Heart right ventricle (tissue), 16 donors: Measurements from ENCODE around the gene HIRA. TPM values are rescaled to one million over a fixed set of nuclear protein-coding genes. Genes with fewer than 3 reads are reported as not detected.

Source experiments
- ATAC-seq, 8 donors: fragments of 200-7000 bp; cut with Tn5 transposase; one replicate each; pipeline ENCODE4 v1.9.1; 2020; ENCODE audit warnings: mild to moderate bottlenecking in 8 of 8, moderate library complexity in 8 of 8, moderate number of reproducible peaks in 1 of 8
- DNase-seq, 2 donors: peaks; one replicate each; pipeline ENCODE4 v3.0.0-alpha.2; 2020
- H3K27ac ChIP-seq, 10 donors: fragments of 200-600 bp; sonication (generic) in 2 of 10; one replicate each; pipeline versions ENCODE4 v1.5.0 to v1.8.0; 2020 to 2022; ENCODE audit warnings: mild to moderate bottlenecking in 3 of 10
- H3K27me3 ChIP-seq, 7 donors: fragments of 200-600 bp; one replicate each; pipeline ENCODE4 v1.8.0; 2021 to 2022; ENCODE audit warnings: mild to moderate bottlenecking in 2 of 7
- H3K36me3 ChIP-seq, 9 donors: fragments of 200-600 bp; sonication (generic) in 1 of 9; one replicate each; pipeline versions ENCODE4 v1.5.0 to v1.8.0; 2020 to 2022; ENCODE audit warnings: mild to moderate bottlenecking in 2 of 9
- H3K4me1 ChIP-seq, 9 donors: fragments of 200-600 bp; sonication (generic) in 1 of 9; one replicate each; pipeline versions ENCODE4 v1.5.0 to v1.8.0; 2020 to 2022; ENCODE audit warnings: mild to moderate bottlenecking in 4 of 9
- H3K4me3 ChIP-seq, 10 donors: fragments of 200-600 bp; sonication (generic) in 2 of 10; one replicate each; pipeline versions ENCODE4 v1.5.0 to v1.8.0; 2020 to 2022; ENCODE audit warnings: mild to moderate bottlenecking in 7 of 10, moderate library complexity in 2 of 10
- H3K9me3 ChIP-seq, 11 donors: fragments of 200-600 bp in 10 of 11; sonication (generic) in 2 of 11; one replicate each; pipeline versions ENCODE4 v1.5.0 to v1.8.0; 2013 to 2022; ENCODE audit warnings: mild to moderate bottlenecking in 2 of 11, control low read depth in 1 of 11, moderate library complexity in 1 of 11
- WGBS, 2 donors: extraction: QIAGEN DNeasy Blood & Tissue Kit; methylation state at CpG; one replicate each; pipeline ENCODE4 v1.1.7; 2013; ENCODE audit warnings: inconsistent platforms in 1 of 2; 5-methylcytosine and 5-hydroxymethylcytosine counted together
- intact Hi-C, 10 donors: fragments of 100-400 bp; cut with DNase I; formaldehyde crosslinking; loops; one replicate each; pipeline versions ENCODE4 v1.11.1 to v1.14.2; 2022
- polyA plus RNA-seq, 2 donors: library from polyadenylated mRNA; stranded (reverse); fragments of 200-250 nt; gene quantifications; one replicate each; pipeline ENCODE4 v1.2.3, GENCODE V29; 2013
- total RNA-seq, 10 donors: library from RNA; stranded (reverse); fragmentation: NEBNext Ultra II Directional in 3 of 10; extraction: Animal tissue kit (Norgen Biotek cat#: 25700) in 3 of 10; gene quantifications; one replicate each; pipeline versions ENCODE4 v1.2.1 to v1.2.4, GENCODE V29; 2021 to 2023
- TF ChIP-seq, protein P1 (sequence below), 9 donors: fragments of 200-600 bp; sonication (generic) in 2 of 9; IDR thresholded peaks; one replicate each; pipeline versions ENCODE4 v1.5.0 to v1.8.0; 2021 to 2022; ENCODE audit warnings: antibody characterized with exemption in 9 of 9, mild to moderate bottlenecking in 5 of 9, moderate library complexity in 1 of 9
- donor health status: Arrhythmogenic right ventricular cardiomyopathy.
- donor health status: ischemic (EF 13 %, LVEDD 7.1; RV severe dilation, severe dysfunction).
- donor health status: healthy with polysubstance abuse.
- donor health status: DM: no; HTN: yes; CAD: no.
- donor health status: DM: no; HTN: no; CAD: no.
- donor health status: ischemic (EF 25% LVEDD 6.9; RV normal size, moderate dysfunction).
- donor health status: ischemic (EF 25% LVEDD 5.7; RV mildly dilated, moderate dysfunction).
- donor health status: healthy.
- donor health status: DM: yes; HTN: yes; CAD: no.
- donor health status: Ischemic cardiomyopathy.
- donor health status: ischemic (EF 35%, LVEDD 5.7; RV mildly dilated, moderate dysfunction).
- donor health status: nonischemic (EF 11% LVEDD 7.7; RV severe dilation, severe dysfunction).
- donor health status: DM: yes; HTN: yes; CAD: no.
- donor health status: PGD.
- donor health status: ischemic (EF 29% LVEDD 5.4; RV normal size, mild dysfunction).
- donor health status: nonischemic (EF 23%, LVEDD 6.1; RV moderate dilation, normal function).

The HIRA gene
- total and polyA plus RNA-seq, 12 donors, result 3.1 to 23.2 (median 17.5) TPM

DNA sequence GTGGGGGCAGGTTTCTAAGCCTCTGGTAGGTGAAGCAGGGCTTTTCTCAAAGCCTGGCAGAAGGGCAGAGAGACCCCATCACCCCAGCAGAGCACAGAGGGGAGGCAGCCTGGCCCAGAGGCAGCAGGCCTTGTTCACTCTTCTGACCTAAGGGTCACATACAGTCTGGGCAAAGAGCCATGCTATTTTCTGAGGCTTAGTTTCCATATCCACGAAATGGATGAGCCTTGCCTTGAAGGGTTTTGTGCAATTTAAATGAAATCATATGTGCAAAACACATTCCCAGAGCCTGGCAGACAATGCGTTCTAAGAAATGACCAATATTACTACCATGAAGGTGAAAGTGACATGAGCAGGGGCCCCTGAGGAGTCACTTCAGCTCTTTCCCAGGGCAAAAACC is 44.5 kb downstream of the HIRA start:
- no peak for DNase-seq
- 60 to 73% methylated on average over 2 of the region's 2 CpGs for WGBS, 2 donors
- no peak overlapping the region for H3K4me3 ChIP-seq
- peaks cover 0 to 100% (median 77%) of the 10 kb centered on the region in 9 donors for H3K36me3 ChIP-seq
- no peak for ATAC-seq
- H3K27me3 ChIP-seq, result no peaks in the 10 kb centered on the region
- TF ChIP-seq, protein P1, sequence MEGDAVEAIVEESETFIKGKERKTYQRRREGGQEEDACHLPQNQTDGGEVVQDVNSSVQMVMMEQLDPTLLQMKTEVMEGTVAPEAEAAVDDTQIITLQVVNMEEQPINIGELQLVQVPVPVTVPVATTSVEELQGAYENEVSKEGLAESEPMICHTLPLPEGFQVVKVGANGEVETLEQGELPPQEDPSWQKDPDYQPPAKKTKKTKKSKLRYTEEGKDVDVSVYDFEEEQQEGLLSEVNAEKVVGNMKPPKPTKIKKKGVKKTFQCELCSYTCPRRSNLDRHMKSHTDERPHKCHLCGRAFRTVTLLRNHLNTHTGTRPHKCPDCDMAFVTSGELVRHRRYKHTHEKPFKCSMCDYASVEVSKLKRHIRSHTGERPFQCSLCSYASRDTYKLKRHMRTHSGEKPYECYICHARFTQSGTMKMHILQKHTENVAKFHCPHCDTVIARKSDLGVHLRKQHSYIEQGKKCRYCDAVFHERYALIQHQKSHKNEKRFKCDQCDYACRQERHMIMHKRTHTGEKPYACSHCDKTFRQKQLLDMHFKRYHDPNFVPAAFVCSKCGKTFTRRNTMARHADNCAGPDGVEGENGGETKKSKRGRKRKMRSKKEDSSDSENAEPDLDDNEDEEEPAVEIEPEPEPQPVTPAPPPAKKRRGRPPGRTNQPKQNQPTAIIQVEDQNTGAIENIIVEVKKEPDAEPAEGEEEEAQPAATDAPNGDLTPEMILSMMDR (IDR thresholded peaks at IDR 0.05), result no peak
- intact Hi-C loops, result loop anchor here in 1 of 10 donors (10.0 kb wide), 1 partner anchor 78 kb away; no protein-coding TSS in a partner anchor
- no peak overlapping the region for H3K27ac ChIP-seq
- H3K9me3 ChIP-seq, result no peaks in the 10 kb centered on the region
- H3K4me1 ChIP-seq, result peaks cover 0 to 8% (median 0%) of the 10 kb centered on the region in 9 donors

DNA sequence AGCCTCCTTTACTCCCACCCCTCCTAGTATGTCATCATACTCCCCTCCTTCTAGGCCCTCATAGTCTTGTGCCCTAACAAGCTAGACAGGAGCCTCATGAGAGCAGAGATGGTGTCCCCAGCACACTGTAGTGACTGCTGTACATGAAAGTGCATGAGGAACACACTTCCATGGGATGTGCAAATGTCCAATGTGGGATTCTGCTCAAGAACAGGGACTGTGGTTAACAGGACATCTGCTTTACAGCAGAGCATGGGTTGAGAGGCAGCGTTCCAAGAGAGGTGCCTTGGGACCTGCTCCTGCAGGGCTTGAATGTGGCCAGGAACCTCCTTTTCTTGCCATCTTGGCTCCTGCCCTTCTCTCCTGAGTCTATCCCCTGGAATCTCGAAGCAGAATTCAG is 45.3 kb downstream of the HIRA start:
- DNase-seq (no peak), ATAC-seq (no peak)
- 90 to 94% methylated on average over 2 of the region's 2 CpGs for WGBS, 2 donors
- no peak overlapping the region for H3K27ac ChIP-seq
- peaks cover 0 to 100% (median 79%) of the 10 kb centered on the region in 9 donors for H3K36me3 ChIP-seq
- TF ChIP-seq, protein P1 (IDR thresholded peaks at IDR 0.05), result no peak
- no peaks in the 10 kb centered on the region for H3K9me3 ChIP-seq
- no peak overlapping the region for H3K4me3 ChIP-seq
- H3K27me3 ChIP-seq, result no peaks in the 10 kb centered on the region
- intact Hi-C loops, result loop anchor here in 1 of 10 donors (10.0 kb wide), 1 partner anchor 79 kb away; no protein-coding TSS in a partner anchor
- H3K4me1 ChIP-seq, result peaks cover 0 to 8% (median 0%) of the 10 kb centered on the region in 9 donors

DNA sequence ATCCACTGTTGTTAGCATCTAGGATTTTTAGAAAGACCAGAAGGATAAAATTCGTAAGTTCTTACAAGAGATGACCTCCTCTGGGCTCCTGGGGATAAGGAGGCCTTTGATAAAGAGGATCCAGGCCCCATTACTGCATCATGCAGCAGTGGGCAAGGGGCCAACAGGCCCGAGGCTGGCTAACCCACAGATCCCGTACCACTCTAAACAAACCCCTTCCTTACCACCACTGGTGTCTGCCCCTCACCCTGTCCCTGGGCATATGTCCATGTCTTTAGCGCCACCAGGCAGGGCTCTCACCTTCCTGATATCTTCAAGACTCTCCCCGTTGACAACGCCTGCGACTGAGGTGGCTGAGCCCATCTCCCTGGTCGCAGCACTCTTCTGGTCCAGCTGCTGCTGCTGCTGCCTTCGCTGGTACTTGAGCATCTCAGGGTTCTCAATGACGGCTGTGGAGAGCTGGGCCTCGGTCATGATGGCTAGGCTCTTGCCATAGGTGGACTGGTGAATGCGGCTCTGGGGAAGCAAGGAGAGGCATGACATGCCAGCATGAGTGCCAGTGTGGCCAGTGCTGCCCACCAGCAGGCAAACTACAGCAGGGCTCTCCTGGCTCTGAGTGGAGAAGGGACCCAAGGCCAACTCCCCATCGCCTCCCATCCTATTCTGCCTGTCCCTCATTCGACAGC is 46.2 kb downstream of the HIRA start:
- 95 to 96% methylated on average over 14 of the region's 14 CpGs for WGBS, 2 donors
- TF ChIP-seq, protein P1 (IDR thresholded peaks at IDR 0.05), result no peak

DNA sequence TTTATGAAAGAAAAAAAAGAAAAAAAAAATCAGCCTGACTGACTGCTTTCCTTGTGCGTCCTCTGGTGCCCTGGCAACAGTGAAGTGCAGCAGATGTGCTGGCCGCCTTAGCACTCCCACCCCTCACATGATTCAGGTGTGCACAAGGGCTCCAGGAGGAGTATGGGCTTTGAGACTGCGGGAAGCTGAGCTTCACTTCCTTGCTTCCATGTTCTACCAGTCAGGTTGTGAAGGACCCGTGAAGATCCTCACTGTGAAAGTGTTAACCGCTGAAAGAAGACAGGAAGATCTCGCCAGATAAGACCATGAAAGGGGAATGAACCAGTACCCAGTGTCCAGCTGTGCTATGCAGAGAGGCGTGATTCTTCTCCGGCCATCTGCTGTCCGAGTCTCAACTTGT is 48.2 kb downstream of the HIRA start:
- no peak for ATAC-seq
- no peaks in the 10 kb centered on the region for H3K27me3 ChIP-seq
- no peak overlapping the region for H3K4me3 ChIP-seq
- no peak overlapping the region for H3K27ac ChIP-seq
- 78 to 82% methylated on average over 9 of the region's 9 CpGs for WGBS, 2 donors
- intact Hi-C loops, result loop anchor here in 1 of 10 donors (10.0 kb wide), 1 partner anchor 82 kb away; no protein-coding TSS in a partner anchor
- no peaks in the 10 kb centered on the region for H3K4me1 ChIP-seq
- DNase-seq, result no peak
- H3K36me3 ChIP-seq, result peaks cover 0 to 100% (median 64%) of the 10 kb centered on the region in 9 donors
- TF ChIP-seq, protein P1 (IDR thresholded peaks at IDR 0.05), result no peak
- H3K9me3 ChIP-seq, result no peaks in the 10 kb centered on the region

More for the DNA sequence above, 46.2 kb downstream of the HIRA start:
- H3K27me3 ChIP-seq, result no peaks in the 10 kb centered on the region
- ATAC-seq (no peak), DNase-seq (no peak)
- peaks cover 0 to 1% (median 0%) of the 10 kb centered on the region in 9 donors for H3K4me1 ChIP-seq
- intact Hi-C loops, result loop anchor here in 1 of 10 donors (10.0 kb wide), 1 partner anchor 79 kb away; no protein-coding TSS in a partner anchor
- H3K9me3 ChIP-seq, result no peaks in the 10 kb centered on the region
- H3K4me3 ChIP-seq, result no peak overlapping the region
- no peak overlapping the region for H3K27ac ChIP-seq
- peaks cover 0 to 100% (median 74%) of the 10 kb centered on the region in 9 donors for H3K36me3 ChIP-seq
